ENCODE measurements around the gene DNAJA3.

The DNAJA3 gene

DNA sequence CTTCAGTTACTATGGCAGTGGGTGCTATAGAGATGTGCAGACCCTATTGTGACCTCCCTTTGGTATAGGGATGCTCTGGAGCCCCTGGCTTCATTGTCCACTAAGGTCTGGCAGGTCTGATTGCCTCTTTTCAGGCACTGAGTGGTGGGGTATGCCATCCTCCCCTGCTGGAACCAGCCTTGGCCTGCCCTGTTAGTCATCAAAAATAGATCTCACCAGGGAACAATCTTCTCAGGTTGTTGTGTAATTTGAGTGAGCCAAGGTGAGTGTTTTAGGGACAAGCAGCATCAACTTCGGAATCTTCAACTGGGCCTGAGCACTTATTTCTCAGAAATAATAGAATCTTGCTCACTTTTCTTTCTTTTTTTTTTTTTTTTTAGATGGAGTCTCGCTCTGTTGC, 70.1 kb downstream of the DNAJA3 start:
- TF ChIP-seq, protein P1, sequence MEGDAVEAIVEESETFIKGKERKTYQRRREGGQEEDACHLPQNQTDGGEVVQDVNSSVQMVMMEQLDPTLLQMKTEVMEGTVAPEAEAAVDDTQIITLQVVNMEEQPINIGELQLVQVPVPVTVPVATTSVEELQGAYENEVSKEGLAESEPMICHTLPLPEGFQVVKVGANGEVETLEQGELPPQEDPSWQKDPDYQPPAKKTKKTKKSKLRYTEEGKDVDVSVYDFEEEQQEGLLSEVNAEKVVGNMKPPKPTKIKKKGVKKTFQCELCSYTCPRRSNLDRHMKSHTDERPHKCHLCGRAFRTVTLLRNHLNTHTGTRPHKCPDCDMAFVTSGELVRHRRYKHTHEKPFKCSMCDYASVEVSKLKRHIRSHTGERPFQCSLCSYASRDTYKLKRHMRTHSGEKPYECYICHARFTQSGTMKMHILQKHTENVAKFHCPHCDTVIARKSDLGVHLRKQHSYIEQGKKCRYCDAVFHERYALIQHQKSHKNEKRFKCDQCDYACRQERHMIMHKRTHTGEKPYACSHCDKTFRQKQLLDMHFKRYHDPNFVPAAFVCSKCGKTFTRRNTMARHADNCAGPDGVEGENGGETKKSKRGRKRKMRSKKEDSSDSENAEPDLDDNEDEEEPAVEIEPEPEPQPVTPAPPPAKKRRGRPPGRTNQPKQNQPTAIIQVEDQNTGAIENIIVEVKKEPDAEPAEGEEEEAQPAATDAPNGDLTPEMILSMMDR (IDR thresholded peaks at IDR 0.05; ENCODE audit: borderline replicate concordance, control extremely low read depth, extremely low read depth, insufficient read depth, missing control alignments): no peak
- in situ Hi-C loops (cut with MboI; ENCODE audit: low sequenced_read_pairs, unreplicated experiment): no loop called here
- no peak for DNase-seq (ENCODE audit: low spot score)

DNA sequence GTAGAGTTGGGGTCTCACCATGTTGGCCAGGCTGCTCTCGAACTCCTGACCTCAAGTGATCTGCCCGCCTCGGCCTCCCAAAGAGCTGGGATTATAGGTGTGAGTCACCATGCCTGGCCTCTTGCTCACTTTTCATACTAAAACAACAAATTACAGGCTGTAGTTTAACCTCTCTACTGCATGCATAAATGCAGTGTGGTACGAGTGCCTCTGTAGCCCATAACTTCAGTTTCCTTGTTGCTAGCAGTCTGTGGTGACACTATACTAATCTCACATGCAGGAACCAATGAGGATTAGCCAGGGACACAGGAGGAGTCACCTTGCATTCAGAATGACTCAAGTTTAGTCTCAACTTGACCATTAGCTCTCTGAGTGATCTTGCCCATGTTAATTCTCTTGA, 70.6 kb downstream of the DNAJA3 start:
- in situ Hi-C loops (cut with MboI; ENCODE audit: low sequenced_read_pairs, unreplicated experiment): no loop called here
- no peak for DNase-seq (ENCODE audit: low spot score)
- TF ChIP-seq, protein P1 (IDR thresholded peaks at IDR 0.05; ENCODE audit: borderline replicate concordance, control extremely low read depth, extremely low read depth, insufficient read depth, missing control alignments): no peak

DNA sequence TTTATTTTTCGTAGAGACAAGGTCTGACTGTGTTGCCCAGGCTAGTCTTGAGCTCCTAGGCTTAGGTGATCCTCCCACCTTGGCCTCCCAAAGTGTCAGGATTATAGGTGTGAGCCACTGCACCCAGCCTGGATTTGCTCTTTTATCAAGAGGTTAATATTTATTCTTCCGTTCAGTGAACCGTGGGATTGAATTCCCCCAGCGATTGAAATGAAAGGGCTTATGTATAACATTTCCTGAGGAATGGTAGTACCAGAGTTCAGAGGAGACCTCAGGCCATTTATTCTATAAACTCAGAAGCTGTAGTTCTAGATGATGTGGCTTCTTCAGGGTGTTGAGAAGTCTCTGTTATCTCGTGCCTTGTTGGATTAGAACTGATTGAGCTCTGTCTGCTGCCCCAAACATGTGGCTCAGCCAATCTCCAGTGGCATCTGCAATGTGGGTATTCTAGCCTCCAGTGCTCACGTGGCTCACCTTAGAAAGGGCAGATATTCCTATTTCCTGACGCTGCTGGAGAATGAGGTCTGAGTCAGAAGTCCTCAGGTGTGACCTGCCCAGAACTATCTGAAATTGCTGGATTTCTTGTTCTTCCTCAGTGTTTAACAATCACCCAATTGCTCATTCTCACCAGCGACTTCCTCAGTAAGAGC, 73.0 kb downstream of the DNAJA3 start:
- DNase-seq (ENCODE audit: low spot score): no peak
- in situ Hi-C loops (cut with MboI; ENCODE audit: low sequenced_read_pairs, unreplicated experiment): no loop called here
- TF ChIP-seq, protein P1 (IDR thresholded peaks at IDR 0.05; ENCODE audit: borderline replicate concordance, control extremely low read depth, extremely low read depth, insufficient read depth, missing control alignments): no peak

DNA sequence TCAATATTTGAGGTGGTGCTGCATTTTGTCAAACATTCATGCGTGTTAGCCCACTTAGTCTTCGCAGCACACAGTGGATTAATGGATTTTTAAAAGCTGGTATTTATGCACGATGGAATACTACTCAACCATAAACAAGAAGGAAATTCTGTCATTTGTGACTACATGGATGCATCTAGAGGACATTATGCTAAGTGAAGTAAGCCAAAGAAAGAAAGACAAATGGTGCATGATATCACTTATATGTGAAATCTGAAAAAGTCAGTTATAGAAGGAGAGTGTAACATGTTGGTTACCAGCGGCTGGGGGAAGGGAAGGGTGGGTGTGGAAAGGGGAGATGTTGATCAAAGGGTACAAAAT, 73.5 kb downstream of the DNAJA3 start:
- no peak for DNase-seq (ENCODE audit: low spot score)
- TF ChIP-seq, protein P1 (IDR thresholded peaks at IDR 0.05; ENCODE audit: borderline replicate concordance, control extremely low read depth, extremely low read depth, insufficient read depth, missing control alignments): no peak
- in situ Hi-C loops (cut with MboI; ENCODE audit: low sequenced_read_pairs, unreplicated experiment): no loop called here

DNA sequence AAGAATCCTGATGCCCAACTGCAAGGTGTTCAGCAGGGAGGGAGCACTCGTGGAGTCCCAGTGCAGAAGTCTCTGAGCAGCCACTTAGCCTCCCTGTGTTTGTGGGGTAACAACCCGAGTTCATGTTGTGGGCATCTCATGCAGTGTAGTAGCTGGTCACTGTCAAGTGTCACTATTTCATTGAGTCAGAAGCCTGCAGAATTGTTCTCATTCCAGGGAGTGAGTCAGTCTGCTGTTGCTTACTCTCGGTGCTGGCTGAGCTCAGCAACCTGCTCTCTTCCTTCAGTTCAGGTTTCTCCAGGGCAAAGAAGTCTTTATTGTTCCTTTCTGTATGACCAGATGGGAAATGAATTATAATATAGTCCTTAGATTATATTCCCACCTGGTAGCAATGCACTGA, 74.6 kb downstream of the DNAJA3 start:
- DNase-seq (ENCODE audit: low spot score): no peak
- TF ChIP-seq, protein P1 (IDR thresholded peaks at IDR 0.05; ENCODE audit: borderline replicate concordance, control extremely low read depth, extremely low read depth, insufficient read depth, missing control alignments): no peak
- in situ Hi-C loops (cut with MboI; ENCODE audit: low sequenced_read_pairs, unreplicated experiment): no loop called here

DNA sequence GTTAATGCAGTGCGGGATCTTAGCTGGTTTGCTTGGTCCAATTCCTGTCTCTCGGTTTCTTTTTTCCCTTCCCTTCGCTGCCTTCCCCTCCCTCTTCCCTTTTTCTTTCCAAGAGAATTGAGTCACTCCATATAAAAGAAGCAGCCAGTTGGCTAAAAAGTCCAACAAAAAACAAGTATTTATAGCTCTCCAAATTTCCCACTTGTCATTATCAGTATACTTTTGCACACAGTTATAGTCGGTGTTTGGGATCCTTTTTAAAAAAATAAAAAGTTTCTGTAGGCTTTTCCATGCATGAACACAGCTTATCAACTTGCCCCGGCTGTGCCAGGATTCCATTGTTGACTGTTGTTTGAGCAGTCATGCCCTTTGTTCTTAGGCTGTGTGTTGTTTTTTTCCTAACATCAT, 75.4 kb downstream of the DNAJA3 start:
- DNase-seq (ENCODE audit: low spot score): no peak
- in situ Hi-C loops (cut with MboI; ENCODE audit: low sequenced_read_pairs, unreplicated experiment): no loop called here

More for the DNA sequence above, 75.4 kb downstream of the DNAJA3 start:
- TF ChIP-seq, protein P1 (IDR thresholded peaks at IDR 0.05; ENCODE audit: borderline replicate concordance, control extremely low read depth, extremely low read depth, insufficient read depth, missing control alignments): no peak
